ENCODE measurements around the gene SYT5.
"Not testable (repeated sequence)": the region's sequence is repeated elsewhere in the genome, so short reads cannot be mapped to it uniquely, and the experiment has no call there.

SYT5 gene

DNA sequence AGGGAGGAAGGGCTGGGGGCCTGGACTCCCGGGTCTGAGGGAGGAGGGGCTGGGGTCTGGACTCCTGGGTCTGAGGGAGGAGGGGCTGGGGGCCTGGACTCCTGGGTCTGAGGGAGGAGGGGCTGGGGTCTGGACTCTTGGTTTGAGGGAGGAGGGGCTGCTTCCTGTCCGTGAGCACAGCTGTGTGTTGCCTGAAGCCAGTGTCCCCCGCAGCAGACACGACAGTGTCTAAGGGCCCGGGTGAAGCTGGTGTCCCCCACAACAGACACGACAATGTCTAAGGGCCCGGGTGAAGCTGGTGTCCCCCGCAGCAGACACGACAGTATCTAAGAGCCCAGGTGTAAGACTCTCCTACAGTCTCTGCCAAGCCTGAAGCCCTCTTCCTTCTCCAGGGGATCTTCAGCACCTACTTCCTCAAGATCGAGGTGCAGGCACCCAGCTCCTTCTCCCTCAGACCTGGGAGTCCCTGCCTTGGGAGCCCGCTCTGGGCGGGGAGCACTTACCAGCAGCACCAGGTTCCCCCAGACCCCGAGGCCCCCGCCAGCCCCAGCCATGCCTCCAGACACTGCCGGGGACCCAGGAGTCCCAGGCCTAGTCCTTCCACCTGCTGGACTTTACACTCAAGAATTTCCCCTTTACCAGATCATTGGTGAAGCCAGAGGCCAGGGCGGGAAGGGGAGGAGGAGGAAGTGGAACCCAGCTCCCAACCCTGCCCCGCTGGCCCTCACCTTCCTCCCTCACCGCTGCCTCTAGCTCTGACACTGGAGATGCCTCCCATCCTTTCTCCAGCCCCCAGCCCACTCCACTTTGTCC is 29.0 kb upstream of the SYT5 start, which contains the start of gene PTPRH:
Gene PTPRH (minus strand): TSS at position 622 of the 813 bp plus-strand sequence. CDS start 68 bp downstream, at position 554.
- no peak for DNase-seq (ENCODE audit: low read depth in 2 of 2)

DNA sequence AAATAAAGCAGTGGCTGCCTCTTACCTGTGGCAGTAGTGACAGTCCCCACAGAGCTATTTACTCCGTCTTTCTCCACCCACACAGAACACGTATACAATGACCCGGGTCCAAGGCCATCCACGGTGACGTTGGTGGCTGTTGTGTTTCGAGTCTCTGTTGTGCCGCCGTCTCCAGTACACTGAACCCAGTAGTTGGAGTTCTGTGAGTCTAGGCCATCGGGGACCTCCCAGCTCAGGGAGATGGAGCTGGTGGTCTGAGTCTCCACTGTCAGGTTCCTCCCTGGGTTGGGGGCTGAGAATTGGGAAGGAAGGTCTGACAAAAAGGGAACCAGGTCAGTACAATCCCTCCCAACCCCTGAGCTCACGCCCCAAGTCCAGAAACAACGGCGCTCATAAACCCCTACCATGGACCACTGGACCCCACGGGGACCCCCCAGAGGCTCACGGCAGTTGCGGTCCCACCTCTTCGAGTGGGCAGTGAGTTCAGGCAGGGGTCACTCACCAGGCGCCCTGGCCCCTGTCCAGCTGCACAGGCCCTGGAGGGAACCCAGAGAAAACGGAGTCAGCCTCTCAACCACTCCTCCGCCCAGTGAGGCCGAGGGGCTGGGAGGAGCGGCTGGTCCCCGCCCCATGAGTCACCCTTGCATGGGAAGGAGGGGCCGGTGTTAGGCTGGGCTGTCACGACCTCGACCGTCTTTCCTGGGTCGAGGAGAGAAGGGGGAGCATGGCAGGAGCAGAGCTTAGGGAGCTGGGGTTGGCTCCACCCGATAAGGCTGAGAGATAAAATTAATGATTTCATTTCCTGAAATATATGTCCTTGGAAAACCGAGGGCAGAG is 26.8 kb upstream of the SYT5 start:
- peak; percentile 50 to 52 for DNase-seq (ENCODE audit: low read depth in 2 of 2)

DNA sequence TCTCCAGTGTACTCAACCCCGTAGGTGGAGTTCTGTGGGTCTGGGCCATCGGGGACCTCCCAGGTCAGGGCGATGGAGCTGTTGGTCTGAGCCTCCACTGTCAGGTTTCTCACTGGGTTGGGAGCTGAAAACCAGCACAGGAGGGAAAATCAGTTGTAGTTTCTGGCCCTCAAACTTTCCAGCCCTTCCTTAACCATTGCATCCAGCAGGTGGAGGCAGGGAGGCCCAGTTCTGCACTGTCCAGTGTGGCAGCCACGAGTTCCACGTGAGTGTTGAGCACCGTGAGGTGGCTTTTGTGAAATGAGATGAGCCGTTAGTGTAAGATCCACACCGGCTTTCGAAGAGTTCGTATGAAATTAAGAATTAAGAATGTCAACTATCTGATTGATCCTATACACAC is 22.1 kb upstream of the SYT5 start:
- not testable (repeated sequence) for DNase-seq (ENCODE audit: low read depth in 2 of 2)

DNA sequence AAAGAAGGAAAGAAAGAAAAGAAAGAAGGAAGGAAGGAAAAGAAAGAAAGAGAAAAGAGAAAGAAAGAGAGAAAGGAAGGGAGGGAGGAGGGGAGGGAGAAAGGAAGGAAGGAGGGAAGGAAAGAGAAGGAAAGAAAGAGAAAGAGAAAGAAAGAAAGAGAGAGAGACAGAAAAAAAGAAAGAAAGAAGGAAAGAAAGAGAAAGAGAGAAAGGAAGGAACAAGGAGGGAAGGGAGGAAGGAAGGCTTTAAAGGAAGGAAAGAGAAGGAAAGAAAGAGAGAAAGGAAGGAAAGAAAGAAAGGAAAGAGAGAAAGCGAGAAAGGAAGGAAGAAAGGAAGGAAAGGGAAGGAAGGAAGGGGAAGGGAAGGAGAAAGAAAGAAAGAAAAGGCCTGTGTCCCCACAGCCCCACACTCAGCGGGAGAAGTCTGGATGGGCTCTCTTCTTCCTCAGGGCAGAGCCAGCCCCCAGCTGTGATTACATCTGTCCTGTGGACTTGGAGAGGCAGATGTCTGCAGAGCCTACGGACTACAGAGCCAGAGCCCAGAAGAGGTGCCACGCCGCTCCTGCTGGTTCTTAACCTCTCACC is 19.6 kb upstream of the SYT5 start:
- no peak for DNase-seq (ENCODE audit: low read depth in 2 of 2)

DNA sequence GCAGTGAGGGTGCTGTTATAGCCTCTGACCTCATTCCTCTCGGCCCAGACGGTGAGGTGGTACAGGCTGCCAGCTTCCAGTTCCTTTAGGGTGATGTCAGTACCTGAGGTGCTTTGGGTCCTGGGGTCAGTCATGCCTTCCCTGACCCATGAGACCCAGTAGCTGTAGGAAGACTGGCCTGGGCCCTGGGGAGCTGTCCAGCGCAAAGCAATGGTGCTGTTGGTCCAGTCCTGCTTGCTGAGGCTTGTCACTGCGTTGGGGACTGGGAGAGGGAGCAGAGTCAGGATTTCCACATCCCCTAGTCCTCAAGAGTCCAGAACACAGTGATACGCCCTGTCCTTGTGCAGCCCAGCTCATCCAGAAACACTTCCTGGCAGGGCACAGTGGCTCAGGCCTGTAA is 18.6 kb upstream of the SYT5 start:
- DNase-seq (ENCODE audit: low read depth in 2 of 2): no peak

DNA sequence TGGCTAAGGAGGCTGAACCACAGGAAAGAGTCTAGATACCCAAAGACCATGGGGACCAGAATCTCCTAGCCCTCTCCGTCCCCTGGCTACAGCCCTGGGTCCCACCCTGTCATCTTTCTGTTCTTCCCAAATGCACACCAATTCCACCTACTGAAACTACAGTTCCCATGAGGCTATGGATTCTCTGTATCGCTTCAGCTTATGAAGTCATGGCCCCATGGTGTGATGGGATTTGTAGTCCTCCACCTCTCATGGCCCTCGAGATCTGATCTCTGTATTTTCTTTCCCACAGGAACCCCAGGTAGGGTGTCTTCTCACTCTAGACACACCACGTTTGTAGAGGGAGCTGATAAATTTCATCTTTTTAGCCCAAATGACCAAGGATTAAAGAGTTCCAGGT is 17.4 kb upstream of the SYT5 start:
- DNase-seq (ENCODE audit: low read depth in 2 of 2): no peak

DNA sequence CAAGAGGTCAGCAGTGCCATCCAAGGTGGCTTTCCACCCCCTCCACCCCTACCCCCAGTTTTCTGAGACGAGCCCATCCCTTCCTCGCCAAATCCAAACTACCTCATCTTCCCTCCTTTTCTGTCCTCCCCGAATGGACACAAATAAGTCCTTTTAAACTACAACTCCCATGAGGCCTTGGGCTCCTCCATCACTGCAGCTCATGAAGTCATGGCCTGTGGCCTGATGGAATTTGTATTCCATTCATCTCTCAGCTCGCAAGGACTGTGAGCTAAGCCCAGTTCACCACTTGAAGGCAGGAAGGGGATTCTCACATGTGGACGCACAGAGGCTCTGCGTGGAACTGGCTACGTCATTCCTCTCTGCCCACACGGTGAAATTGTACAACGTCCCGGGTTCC is 16.7 kb upstream of the SYT5 start:
- DNase-seq (ENCODE audit: low read depth in 2 of 2): no peak

DNA sequence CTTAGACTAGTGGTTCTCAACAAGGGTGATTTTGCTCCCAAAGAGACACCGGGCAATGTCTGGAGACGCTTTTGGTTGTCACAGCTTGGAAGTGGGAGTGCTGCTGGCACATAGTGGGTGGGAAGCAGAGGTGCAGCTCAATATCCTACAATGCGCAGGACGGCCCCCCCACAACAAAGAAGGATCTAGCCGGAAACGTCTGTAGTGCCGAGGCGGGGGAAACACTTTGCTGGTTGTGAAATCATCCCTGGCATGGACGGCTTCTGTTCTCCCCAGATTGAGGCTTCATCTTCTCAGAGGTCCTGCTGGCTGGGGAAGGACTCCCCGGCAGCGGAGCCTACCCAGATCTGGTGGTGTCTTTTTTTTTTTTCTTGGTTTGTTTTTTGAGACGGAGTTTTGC is 13.4 kb upstream of the SYT5 start:
- DNase-seq (ENCODE audit: low read depth in 2 of 2): no peak

DNA sequence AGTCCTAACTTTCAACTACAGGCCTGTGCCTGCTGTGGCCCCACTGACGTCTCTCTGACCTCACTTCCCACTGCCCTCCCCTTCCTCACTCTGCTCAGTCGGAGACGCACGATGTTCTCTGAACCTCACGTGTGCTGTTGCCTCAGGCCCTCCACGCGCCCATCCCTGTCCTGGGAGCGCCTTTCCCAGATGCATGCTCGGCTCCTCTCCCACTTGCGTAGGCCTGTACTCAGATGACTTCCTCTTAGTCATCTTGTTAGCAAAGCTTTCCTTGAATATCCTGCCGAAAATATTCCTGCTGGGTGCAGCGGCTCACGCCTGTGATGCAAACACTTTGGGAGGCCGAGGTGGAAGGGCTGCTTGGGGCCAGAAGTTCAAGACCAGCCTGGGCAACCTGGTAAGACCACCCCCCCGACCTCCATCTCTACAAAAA is 9.3 kb upstream of the SYT5 start:
- no peak for DNase-seq (ENCODE audit: low read depth in 2 of 2)

DNA sequence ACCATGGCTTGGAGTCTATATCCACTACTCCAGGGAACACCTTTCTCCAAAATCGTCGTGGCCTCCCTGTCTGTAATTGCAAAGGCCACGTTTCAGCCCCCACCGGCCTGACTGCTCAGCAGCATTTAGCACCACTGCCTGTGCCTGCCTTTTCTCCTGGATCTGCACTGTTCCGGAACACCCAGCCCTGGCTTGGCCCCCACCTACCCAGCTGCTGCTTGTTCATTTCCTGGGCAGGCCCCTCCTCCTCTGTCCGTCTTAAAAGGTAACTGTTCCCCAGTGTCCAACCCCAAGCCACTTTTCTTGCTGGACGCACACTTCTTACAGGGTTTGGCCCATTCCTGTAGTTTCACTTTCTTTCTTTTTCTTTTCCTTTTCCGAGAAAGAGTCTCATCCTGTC is 8.5 kb upstream of the SYT5 start:
- DNase-seq (ENCODE audit: low read depth in 2 of 2): no peak

DNA sequence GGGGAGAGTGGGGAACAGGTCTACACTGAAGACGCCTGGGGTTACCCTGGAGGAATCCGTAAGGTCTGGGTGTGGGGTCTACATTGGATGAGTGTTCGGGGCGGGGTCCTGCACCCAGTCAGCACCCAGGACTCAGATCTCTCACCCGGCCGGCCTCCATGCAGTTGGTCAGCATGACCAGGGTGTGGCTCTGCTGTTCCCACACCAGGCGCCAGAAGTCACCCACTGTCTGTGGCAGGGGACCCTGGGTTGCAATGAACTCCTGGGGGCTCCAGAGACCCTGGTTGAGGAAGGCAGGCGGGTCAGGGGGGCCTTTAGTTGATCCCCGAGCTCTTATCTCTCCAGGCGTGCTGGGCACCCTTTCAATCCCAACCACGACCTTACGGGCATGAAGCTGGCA is 6.0 kb upstream of the SYT5 start:
- no peak for DNase-seq (ENCODE audit: low read depth in 2 of 2)

DNA sequence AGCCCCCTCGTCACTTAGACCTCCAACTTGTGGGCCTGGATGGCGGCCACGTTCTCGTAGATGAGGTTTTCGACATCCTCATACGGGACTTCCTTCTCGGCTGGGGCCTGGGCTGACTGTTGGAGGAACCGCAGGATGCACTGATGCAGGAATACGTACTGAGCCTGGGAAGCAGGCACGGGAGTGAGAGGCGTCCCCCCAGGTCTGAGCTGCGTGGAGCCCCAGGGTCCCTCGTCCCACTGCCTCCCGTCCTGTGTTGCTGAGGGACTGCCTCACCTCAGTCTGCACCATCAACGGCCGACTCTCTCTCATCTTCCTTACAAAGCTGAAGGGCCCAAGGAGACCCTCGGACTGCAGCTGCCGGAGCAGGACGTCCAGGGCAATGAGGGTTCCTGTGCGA is 1.7 kb upstream of the SYT5 start:
- no peak for DNase-seq (ENCODE audit: low read depth in 2 of 2)

DNA sequence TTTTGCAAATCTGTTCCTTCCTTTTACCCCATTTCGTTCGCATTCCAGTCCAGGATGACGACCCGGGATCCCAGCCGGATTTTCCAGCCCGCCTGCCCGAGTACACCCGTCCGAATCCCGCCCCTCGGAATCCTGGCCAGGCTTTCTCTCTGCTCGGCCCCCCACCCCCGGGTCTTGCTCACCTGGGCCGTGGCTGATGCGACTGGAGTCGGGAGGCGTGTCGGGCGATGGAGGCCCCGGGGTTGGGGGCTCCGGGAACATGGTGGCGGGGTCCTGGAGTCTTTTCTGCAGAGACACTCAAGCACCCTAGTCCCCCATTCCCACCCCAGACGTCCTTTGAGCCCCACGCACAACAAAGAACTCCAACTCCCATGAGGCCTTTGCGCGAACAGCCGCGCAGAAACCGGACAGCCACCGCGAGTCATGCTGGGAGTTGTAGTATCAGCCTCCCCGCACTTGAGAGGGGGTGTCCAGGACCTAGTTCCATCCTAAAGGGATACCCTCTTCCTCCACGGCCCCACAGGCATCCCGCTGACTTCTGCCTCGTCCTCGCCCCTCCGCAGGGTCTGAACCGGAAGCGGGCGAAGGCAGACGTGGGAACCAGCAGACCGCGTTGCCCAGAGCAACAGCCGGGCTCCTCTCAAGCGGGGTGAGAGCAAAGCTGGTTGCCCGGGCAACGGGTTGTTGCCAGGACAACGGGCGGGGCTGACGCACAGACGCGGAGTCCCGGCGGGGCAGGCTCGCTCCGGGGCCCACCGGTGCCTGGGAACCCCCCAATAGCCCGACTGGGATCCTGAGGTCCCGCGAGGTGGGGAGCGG is 1.1 kb downstream of the SYT5 start:
- DNase-seq (ENCODE audit: low read depth in 2 of 2): peak; percentile 88 to 92

DNA sequence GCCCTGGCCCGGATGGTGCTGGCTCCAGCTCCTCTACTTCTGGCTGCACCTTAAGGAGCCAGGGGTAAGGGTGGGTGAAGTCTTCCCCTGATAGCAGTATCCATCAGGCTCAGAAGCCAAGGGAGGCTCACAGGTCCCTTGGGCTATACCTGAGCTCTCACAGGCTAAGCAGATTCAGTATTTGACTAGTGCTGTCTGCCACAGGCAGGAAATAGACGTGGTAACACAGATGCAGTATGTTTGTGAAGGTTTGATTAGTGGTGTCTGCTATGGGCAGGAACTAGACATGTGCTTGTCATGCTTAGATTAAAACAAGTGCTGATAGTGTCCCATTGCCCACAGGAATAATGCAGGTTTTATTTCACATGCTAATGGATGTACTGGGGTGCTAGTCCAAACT is 4.0 kb downstream of the SYT5 start:
- no peak for DNase-seq (ENCODE audit: low read depth in 2 of 2)

DNA sequence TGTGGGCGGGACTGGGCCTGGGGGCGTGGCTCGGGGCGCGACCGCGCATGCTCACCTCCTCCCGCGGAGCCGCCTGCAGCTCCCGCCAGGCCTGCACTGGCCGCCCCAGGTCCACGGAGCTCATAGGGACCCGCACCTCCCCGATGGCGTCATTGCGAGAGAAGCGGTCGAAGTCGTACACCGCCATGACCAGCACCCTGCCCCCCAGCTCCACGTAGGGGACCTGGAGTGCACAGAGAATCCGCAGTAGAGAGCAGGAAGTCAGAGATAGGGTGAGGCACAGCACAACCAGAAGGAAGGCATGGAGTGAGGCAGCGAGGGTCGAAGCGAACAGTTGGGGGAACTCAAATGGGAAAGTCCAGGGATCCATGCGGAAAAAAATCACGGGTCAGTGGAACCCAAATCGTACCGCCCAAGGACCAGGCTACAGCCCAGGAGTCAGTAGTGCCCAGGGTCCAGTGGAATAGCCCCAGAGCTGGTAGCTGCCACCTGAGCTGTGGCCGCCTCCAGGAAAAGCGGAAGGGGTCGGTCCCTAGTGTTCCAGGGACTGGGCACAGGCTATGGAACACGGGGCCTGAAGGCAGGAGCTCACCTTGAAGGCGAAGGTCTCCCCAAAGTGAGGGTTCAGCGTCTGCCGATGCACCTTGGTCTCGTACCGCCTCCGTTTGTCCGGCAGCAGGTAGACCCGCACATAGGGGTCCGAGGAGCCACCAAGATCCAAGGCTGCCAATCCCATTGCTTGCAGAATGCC is 4.8 kb downstream of the SYT5 start:
- no peak for DNase-seq (ENCODE audit: low read depth in 2 of 2)

DNA sequence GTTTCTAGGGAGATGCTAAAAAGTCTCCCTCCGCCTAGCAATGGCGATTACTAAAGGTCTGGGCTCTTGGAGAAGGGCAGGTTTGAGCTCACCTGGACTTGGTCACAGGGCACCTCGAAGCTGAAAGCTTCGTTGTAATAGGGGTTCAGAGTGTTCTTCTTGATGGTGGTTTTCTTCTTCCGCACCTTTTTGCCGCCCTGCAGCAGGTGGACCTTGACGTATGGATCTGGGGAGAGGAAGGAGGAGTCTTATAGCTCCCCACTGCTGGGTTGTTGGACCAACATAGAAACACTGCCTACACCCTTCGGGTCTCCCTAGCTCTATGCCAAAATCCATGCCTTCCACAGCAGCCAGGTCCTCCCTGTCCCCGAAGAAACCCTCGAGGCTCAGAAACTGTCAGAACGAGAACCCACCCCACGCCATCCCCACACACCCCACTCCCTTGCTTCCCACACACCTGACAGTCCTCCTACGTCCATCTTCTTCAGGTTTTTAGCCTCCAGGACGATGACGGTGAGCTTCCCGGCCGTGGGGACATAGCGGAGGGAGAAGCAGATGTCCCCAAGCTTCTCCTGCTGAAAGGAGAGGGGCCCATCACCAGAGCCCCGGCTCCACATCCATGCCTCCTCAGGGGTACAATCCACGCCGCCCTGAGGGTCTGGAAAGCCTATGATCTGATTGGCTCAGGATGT is 5.5 kb downstream of the SYT5 start:
- no peak for DNase-seq (ENCODE audit: low read depth in 2 of 2)

DNA sequence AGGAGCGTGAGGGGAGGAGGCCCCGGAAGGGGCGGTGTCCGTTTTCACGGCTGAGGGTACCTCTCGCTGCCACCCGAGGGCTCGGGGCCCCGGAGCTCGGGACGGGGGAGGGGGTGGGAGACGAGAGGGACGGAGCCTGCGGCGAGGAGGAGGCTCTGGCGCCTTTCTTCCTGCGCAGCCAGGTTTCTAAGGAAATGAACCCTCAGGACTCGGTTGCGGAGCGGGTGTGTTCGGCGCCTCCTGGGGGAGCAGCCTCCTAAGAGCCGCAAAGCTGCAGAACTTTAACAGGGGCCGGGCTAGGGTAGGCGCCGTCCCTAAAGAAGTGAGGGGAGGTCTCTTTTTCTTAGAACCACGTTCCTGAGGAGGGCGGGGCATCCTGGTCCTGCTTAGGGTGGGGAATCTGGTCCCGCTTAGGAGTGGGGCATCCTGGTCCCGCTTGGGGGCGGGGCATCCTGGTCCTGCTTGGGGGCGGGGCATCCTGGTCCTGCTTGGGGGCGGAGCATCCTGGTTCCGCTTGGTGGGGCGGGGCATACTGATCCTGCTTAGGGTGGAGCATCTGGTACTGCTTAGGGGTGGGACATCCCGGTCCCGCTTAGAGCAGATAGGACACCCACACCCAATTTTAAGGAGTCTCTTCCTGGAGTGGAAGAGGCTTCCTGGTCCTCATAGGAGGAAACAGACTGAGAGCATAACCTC is 6.2 kb downstream of the SYT5 start:
- DNase-seq (ENCODE audit: low read depth in 2 of 2): peak; percentile 41 to 55

DNA sequence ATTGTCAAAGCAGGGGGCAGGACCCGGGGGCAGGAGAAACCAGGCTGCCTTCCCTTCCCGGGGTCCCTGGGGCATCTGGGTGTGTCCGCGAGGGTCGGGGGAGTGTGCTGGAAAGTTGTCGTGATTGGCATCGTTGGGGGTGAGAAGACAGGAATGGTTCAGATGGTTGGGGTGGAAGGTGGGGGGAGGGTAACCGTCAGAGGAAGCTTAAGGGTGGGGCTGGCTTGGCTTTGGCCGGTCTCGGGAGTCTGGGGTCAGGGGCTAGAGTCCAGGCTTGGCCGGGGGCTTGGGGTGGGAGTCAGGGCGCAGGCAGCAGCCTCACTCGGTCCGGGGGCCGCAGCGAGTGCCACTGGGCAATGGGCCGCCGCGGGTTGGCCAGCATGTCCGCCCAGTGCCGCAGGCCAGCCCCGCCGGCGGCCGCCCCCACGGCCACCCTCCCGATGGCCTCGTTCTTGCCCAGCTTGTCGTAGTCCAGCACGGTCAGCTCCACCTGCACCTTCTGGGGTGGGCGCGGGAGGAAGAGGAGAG is 6.8 kb downstream of the SYT5 start:
- DNase-seq (ENCODE audit: low read depth in 2 of 2): no peak

DNA sequence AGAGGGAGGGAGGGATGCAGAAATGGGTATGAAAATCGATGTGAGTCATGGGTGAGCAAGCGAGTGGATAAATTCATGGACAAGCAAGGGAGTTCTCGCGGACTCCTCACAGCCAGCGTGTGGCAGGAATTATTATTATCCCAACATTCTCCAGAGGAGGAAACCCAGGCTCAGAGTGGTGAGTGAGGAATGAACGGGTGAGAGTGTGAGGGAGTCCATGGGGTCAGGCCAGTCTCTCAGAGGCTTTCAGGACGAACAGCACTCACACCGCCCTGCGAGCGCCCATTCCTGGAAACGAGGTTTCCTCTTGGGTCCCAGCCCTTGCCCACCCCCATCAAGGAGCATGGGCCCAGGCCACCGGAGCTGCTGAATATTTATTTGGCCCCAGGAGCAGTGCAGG is 7.3 kb downstream of the SYT5 start:
- DNase-seq (ENCODE audit: low read depth in 2 of 2): no peak

DNA sequence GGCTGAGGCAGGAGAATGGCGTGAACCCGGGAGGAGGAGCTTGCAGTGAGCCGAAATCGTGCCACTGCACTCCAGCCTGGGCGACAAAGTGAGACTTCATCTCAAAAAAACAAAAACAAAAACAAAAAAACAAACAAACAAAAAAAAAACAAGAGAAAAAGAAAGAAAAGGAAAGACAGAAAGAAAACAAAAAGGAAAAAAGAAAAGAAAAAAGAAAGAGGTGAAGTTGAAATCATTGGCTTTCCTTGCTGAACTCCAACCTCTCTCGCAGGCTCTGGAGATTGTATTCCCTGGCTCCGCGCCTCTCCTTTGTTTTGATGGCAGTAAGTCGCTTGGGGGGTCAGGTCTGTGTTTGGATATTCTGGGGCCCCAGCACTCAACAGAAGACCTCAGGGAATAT is 7.8 kb downstream of the SYT5 start:
- DNase-seq (ENCODE audit: low read depth in 2 of 2): not testable (repeated sequence)

All from stimulated activated CD8-positive, alpha-beta memory T cell treated with anti-CD3 and anti-CD28 coated beads, Interleukin-2, amount 100 ng/mL, for 48 hours (primary cell).